Transverse colon (tissue), 4 donors: ENCODE measurements around the gene RBM11. TPM values are rescaled to one million over a fixed set of nuclear protein-coding genes. Genes with fewer than 3 reads are reported as not detected.

ENCODE experiments used
- DNase-seq: peaks from one replicate; pipeline ENCODE4 v3.0.0-alpha.2; 2019
- H3K27ac ChIP-seq, 4 donors: fragments of 200-600 bp; sonication (generic); 2 replicates each; pipeline ENCODE4 v1.5.1; 2016 to 2018; ENCODE audit warnings: inconsistent platforms in 4 of 4
- H3K27me3 ChIP-seq: fragments of 200-600 bp; sonication (generic); 2 replicates; pipeline ENCODE4 v1.5.1; 2017; ENCODE audit warnings: inconsistent platforms
- H3K36me3 ChIP-seq, 4 donors: fragments of 200-600 bp; sonication (generic); 2 replicates each; pipeline ENCODE4 v1.5.1; 2017 to 2019; ENCODE audit warnings: inconsistent platforms in 4 of 4
- H3K4me1 ChIP-seq, 4 donors: fragments of 200-600 bp; sonication (generic); 2 replicates each; pipeline ENCODE4 v1.5.1; 2017 to 2020; ENCODE audit warnings: inconsistent platforms in 4 of 4
- H3K4me3 ChIP-seq, 4 donors: fragments of 200-600 bp; sonication (generic); 1 replicate in 1 of 4; 2 replicates in 3 of 4; pipeline versions ENCODE4 v1.5.1 to v1.6.1; 2017 to 2019; ENCODE audit warnings: inconsistent platforms in 4 of 4
- H3K9me3 ChIP-seq, 2 donors: fragments of 200-600 bp; sonication (generic); 2 replicates each; pipeline ENCODE4 v1.5.1; 2017 to 2019; ENCODE audit warnings: inconsistent platforms in 2 of 2
- EP300 ChIP-seq: sonication (generic); formaldehyde crosslinking; IDR thresholded peaks from one replicate; pipeline ENCODE4 v1.6.1; 2017; ENCODE audit warnings: antibody characterized with exemption, low read depth
- POLR2A ChIP-seq: fragments of 450-650 bp; IDR thresholded peaks from one replicate; pipeline ENCODE4 v1.6.1; 2016; ENCODE audit warnings: antibody characterized with exemption, mild to moderate bottlenecking, moderate library complexity
- POLR2AphosphoS5 ChIP-seq, 3 donors: sonication (generic); formaldehyde crosslinking; IDR thresholded peaks; one replicate each; pipeline ENCODE4 v1.6.1; 2016; ENCODE audit warnings: antibody characterized with exemption in 3 of 3
- WGBS, 2 donors: methylation state at CpG; one replicate each; pipeline ENCODE4 v1.1.5; 2018; ENCODE audit warnings: low coverage in 1 of 2; 5-methylcytosine and 5-hydroxymethylcytosine counted together
- in situ Hi-C, 4 donors: fragments of 200-750 bp; cut with MboI; loops; one replicate each; pipeline versions ENCODE4 v1.15.0 to v1.15.1; 2017; ENCODE audit warnings: low sequenced_read_pairs in 3 of 4, low pct_ligation_motif_present in 1 of 4, low pct_unique_long_range_greater_than_20kb in 1 of 4
- intact Hi-C: fragments of 100-400 bp; cut with DNase I; formaldehyde crosslinking; loops from one replicate; pipeline ENCODE4 v1.15.1; 2023; ENCODE audit warnings: low total_unique reads
- total RNA-seq, 4 donors: library from RNA; depleted of rRNA; stranded (reverse); fragments of >200 nt; gene quantifications; one replicate each; pipeline ENCODE4 v1.1.0, GENCODE V29; 2016
- TF ChIP-seq, protein P1 (sequence below), 5 experiments: fragments of 200-600 bp in 3 of 5; fragments of 450-650 bp in 2 of 5; sonication (generic) in 3 of 5; IDR thresholded peaks; 1 replicate in 2 of 5; 2 replicates in 3 of 5; pipeline ENCODE4 v1.5.1; 2016 to 2017; ENCODE audit warnings: antibody characterized with exemption in 5 of 5, inconsistent platforms in 3 of 5, mild to moderate bottlenecking in 2 of 5, moderate library complexity in 1 of 5

RBM11 gene
- total RNA-seq, 4 donors from 2014 or later = 2.7 to 3.3 TPM; not detected in 2

DNA sequence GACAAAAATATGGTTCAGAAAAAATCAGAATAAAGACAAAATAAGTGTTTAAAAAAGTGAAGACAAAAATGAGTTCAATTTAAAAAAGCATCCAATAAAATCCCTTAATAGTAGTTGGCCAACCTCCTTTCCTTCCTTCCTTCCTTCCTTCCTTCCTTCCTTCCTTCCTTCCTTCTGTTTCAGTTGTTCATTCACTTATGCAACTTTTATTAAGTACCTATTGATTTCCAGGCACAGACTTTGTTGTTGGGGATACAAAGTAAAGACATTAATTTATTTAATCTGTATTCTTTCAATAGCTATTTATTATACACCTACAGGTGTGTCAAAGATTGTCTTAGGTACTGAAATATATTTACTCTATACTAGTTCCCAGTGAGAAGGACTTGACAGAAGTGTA is 2.8 kb upstream of the RBM11 start:
- Histone ChIP-seq H3K36me3 (no peaks in the 10 kb centered on the region), H3K9me3 (no peaks in the 10 kb centered on the region), H3K4me1 (peaks cover 0 to 12% (median 0%) of the 10 kb centered on the region in 4 donors), H3K27me3 (peaks cover 20% of the 10 kb centered on the region), H3K27ac (no peak overlapping the region), H3K4me3 (no peak overlapping the region)
- TF ChIP-seq, protein P1, sequence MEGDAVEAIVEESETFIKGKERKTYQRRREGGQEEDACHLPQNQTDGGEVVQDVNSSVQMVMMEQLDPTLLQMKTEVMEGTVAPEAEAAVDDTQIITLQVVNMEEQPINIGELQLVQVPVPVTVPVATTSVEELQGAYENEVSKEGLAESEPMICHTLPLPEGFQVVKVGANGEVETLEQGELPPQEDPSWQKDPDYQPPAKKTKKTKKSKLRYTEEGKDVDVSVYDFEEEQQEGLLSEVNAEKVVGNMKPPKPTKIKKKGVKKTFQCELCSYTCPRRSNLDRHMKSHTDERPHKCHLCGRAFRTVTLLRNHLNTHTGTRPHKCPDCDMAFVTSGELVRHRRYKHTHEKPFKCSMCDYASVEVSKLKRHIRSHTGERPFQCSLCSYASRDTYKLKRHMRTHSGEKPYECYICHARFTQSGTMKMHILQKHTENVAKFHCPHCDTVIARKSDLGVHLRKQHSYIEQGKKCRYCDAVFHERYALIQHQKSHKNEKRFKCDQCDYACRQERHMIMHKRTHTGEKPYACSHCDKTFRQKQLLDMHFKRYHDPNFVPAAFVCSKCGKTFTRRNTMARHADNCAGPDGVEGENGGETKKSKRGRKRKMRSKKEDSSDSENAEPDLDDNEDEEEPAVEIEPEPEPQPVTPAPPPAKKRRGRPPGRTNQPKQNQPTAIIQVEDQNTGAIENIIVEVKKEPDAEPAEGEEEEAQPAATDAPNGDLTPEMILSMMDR (IDR thresholded peaks at IDR 0.05) = no peak
- TF ChIP-seq POLR2AphosphoS5 (IDR thresholded peaks at IDR 0.05) (no peak), POLR2A (no peak), EP300 (no peak)
- no peak for DNase-seq
- in situ Hi-C loops = no loop called here
- intact Hi-C loops = no loop called here

GRCh38 chr21:14223365-14223764 is 7.4 kb downstream of the RBM11 start:
- WGBS, 2 donors = 97 to 100% methylated on average over 1 of the region's 1 CpG
- TF ChIP-seq POLR2A = no peak
- TF ChIP-seq POLR2AphosphoS5 (IDR thresholded peaks at IDR 0.05) = no peak
- no peak for TF ChIP-seq EP300
- Histone ChIP-seq H3K36me3 (no peaks in the 10 kb centered on the region), H3K9me3 (no peaks in the 10 kb centered on the region), H3K27me3 (no peaks in the 10 kb centered on the region), H3K27ac (no peak overlapping the region), H3K4me1 (no peaks in the 10 kb centered on the region), H3K4me3 (no peak overlapping the region)
- DNase-seq = no peak
- intact Hi-C loops = no loop called here
- in situ Hi-C loops = no loop called here

DNA sequence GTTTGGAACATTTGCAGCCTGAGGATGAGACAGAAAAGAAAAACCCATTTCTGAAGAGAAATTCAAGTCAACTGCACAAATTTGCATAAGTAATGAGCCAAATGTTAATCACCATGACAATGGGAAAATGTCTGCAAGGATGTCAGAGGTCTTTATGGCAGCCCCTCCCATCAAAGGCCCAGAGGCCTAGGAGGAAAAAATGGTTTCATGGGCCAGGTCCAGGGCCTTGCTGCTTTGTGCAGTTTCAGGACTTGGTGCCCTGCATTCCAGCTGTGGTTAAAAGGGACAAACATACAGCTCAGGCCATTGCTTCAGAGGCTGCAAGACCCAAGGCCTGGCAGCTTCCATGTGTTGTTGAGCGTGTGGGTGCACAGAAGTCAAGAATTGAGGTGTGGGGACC is 13.4 kb downstream of the RBM11 start:
- no peaks in the 10 kb centered on the region for H3K4me1 ChIP-seq
- no peaks in the 10 kb centered on the region for H3K27me3 ChIP-seq
- TF ChIP-seq POLR2A (no peak), POLR2AphosphoS5 (IDR thresholded peaks at IDR 0.05) (no peak), EP300 (no peak)
- TF ChIP-seq, protein P1 (IDR thresholded peaks at IDR 0.05) = no peak
- WGBS, 2 donors = 77% methylated on average over 1 of the region's 1 CpG; no CpG with 5 or more reads in 1 of the 2 donors
- no peak for DNase-seq
- H3K9me3 ChIP-seq = peaks cover 5 to 9% of the 10 kb centered on the region in 2 donors
- no peak overlapping the region for H3K27ac ChIP-seq
- in situ Hi-C loops = no loop called here
- no peak overlapping the region for H3K4me3 ChIP-seq
- no peaks in the 10 kb centered on the region for H3K36me3 ChIP-seq
- intact Hi-C loops = no loop called here

- H3K27me3 ChIP-seq = no peaks in the 10 kb centered on the region
- H3K4me3 ChIP-seq = no peak overlapping the region
- TF ChIP-seq EP300 (no peak), POLR2A (no peak), POLR2AphosphoS5 (IDR thresholded peaks at IDR 0.05) (no peak)
- TF ChIP-seq, protein P1 (IDR thresholded peaks at IDR 0.05) = no peak
- intact Hi-C loops (no loop called here), in situ Hi-C loops (no loop called here)
- H3K9me3 ChIP-seq = peaks cover under 1 to 5% of the 10 kb centered on the region in 2 donors
- DNase-seq = no peak
- no peak overlapping the region for H3K27ac ChIP-seq
- no peaks in the 10 kb centered on the region for H3K36me3 ChIP-seq
- 76 to 83% methylated on average over 5 of the region's 5 CpGs for WGBS, 2 donors
- no peaks in the 10 kb centered on the region for H3K4me1 ChIP-seq
Measured at GRCh38 chr21:14235101-14235500, 19.1 kb downstream of the RBM11 start.

DNA sequence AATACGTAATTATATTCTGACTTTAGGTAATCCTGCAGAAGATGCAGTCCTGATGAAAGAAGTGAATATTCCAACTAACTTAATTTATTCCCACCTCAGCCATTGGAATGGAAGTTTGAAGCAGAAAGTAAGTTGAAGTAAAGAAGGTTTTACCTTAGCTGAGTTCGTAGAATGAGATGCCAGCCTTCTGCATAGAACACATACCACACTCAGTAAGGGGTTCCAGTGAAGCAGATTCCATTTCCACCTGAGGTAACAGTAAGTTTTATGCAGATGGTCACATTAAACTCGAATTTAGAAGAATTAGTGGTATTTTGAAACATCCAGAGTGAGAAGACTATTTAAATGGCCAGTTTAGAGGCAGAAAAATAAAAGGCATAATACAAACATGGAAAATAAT is 20.2 kb downstream of the RBM11 start:
- no peaks in the 10 kb centered on the region for H3K9me3 ChIP-seq
- in situ Hi-C loops = no loop called here
- H3K27me3 ChIP-seq = no peaks in the 10 kb centered on the region
- no peaks in the 10 kb centered on the region for H3K36me3 ChIP-seq
- H3K4me3 ChIP-seq = no peak overlapping the region
- intact Hi-C loops = no loop called here
- no peaks in the 10 kb centered on the region for H3K4me1 ChIP-seq
- H3K27ac ChIP-seq = no peak overlapping the region
- no peak for DNase-seq
- WGBS, 2 donors = 37 to 52% methylated on average over 3 of the region's 3 CpGs
- TF ChIP-seq POLR2AphosphoS5 (IDR thresholded peaks at IDR 0.05) = no peak
- no peak for TF ChIP-seq POLR2A
- TF ChIP-seq EP300 = no peak
- TF ChIP-seq, protein P1 (IDR thresholded peaks at IDR 0.05) = no peak
